ENCODE data around the gene C9orf57.

DNA sequence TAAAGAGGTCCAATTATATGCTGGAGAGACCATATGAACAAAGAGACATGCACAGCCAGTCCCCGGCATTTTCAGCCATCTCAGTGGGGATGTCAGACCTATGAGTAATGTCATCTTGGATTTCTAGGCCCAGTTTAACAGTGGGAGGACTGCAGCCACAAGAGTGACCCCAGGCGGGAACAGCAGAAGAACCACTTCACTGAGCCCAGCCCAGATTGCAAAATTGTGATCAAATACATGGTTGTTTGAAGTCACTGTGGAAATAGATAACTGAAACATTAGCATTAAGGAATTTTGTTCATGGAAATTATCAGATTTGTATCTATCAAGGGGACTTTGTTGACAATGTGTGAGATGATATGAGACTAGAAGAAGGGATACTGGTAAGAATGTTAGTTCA lies 42.1 kb upstream of the C9orf57 start:
- no peak for TF ChIP-seq POLR2A (IDR thresholded peaks at IDR 0.05)
- TF ChIP-seq, protein P1, sequence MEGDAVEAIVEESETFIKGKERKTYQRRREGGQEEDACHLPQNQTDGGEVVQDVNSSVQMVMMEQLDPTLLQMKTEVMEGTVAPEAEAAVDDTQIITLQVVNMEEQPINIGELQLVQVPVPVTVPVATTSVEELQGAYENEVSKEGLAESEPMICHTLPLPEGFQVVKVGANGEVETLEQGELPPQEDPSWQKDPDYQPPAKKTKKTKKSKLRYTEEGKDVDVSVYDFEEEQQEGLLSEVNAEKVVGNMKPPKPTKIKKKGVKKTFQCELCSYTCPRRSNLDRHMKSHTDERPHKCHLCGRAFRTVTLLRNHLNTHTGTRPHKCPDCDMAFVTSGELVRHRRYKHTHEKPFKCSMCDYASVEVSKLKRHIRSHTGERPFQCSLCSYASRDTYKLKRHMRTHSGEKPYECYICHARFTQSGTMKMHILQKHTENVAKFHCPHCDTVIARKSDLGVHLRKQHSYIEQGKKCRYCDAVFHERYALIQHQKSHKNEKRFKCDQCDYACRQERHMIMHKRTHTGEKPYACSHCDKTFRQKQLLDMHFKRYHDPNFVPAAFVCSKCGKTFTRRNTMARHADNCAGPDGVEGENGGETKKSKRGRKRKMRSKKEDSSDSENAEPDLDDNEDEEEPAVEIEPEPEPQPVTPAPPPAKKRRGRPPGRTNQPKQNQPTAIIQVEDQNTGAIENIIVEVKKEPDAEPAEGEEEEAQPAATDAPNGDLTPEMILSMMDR (IDR thresholded peaks at IDR 0.05) = no peak

Measured in lower leg skin (tissue), 3 donors.